GM10266 (cell line): ENCODE measurements around the gene NAPB.

ENCODE experiments used
- DNase-seq: peaks from one replicate; pipeline ENCODE4 v3.0.0; 2012; ENCODE audit errors: extremely low spot score
- CTCF ChIP-seq: IDR thresholded peaks from 2 replicates; pipeline ENCODE4 v1.5.1; 2012; ENCODE audit warnings: mild to moderate bottlenecking, low read depth; ENCODE audit not compliant: control insufficient read depth, insufficient read depth; ENCODE audit errors: missing control alignments

NAPB gene

GRCh38 chr20:23361476-23362391, 59.6 kb downstream of the NAPB start, which contains the start of gene GZF1:
Gene GZF1 (plus strand): TSS chr20:23362182. CDS start chr20:23364384, 2,202 bp downstream.
- peak; percentile 98 for DNase-seq
- TF ChIP-seq CTCF = peak; percentile 14

- no peak for DNase-seq
- TF ChIP-seq CTCF = no peak
These were observed 60.2 kb downstream of the NAPB start for GRCh38 chr20:23361119-23361475.

- no peak for DNase-seq
- TF ChIP-seq CTCF = no peak
These were observed 60.8 kb downstream of the NAPB start for GRCh38 chr20:23360531-23360930.

GRCh38 chr20:23358923-23359593, 62.2 kb downstream of the NAPB start:
- no peak for DNase-seq
- no peak for TF ChIP-seq CTCF

GRCh38 chr20:23358563-23358906, 62.8 kb downstream of the NAPB start:
- no peak for DNase-seq
- no peak for TF ChIP-seq CTCF

- peak; percentile 30 for TF ChIP-seq CTCF
- DNase-seq = peak; percentile 94
These were observed 63.3 kb downstream of the NAPB start for GRCh38 chr20:23357767-23358562.
